CD14-positive monocyte (primary cell): ENCODE measurements around the gene CTDSPL2. TPM values are rescaled to one million over a fixed set of nuclear protein-coding genes. Genes with fewer than 3 reads are reported as not detected.

Experiments used
- DNase-seq, 3 donors: peaks; one replicate each; pipeline ENCODE4 v3.0.0-alpha.2; 2011 to 2022
- H2AFZ ChIP-seq: 2 replicates; pipeline ENCODE4 v1.6.0; 2012; ENCODE audit warnings: mild to moderate bottlenecking, low read depth, low read length, inconsistent platforms; ENCODE audit not compliant: insufficient read depth, poor library complexity, severe bottlenecking
- H3K27ac ChIP-seq, 2 donors: 1 replicate in 1 of 2; 2 replicates in 1 of 2; pipeline ENCODE4 v1.5.1; 2012 to 2013; ENCODE audit warnings: low read length in 2 of 2, control low read depth in 1 of 2, inconsistent platforms in 1 of 2, low read depth in 1 of 2, mild to moderate bottlenecking in 1 of 2
- H3K27me3 ChIP-seq, 2 donors: one replicate each; pipeline versions ENCODE4 v1.6.0 to v1.6.1; 2011 to 2013; ENCODE audit warnings: low read length in 2 of 2; ENCODE audit not compliant: control insufficient read depth in 2 of 2, insufficient read depth in 2 of 2
- H3K36me3 ChIP-seq, 2 donors: replicated peaks in 1 of 2; 1 replicate in 1 of 2; 2 replicates in 1 of 2; pipeline versions ENCODE4 v1.5.1 to v1.6.1; 2012 to 2013; ENCODE audit warnings: low read length in 2 of 2, control low read depth in 1 of 2, inconsistent platforms in 1 of 2, mild to moderate bottlenecking in 1 of 2; ENCODE audit not compliant: insufficient read depth in 2 of 2, control insufficient read depth in 1 of 2
- H3K4me1 ChIP-seq, 2 donors: 1 replicate in 1 of 2; 2 replicates in 1 of 2; pipeline versions ENCODE4 v1.5.1 to v1.6.1; 2012 to 2013; ENCODE audit warnings: low read length in 2 of 2, control low read depth in 1 of 2, inconsistent platforms in 1 of 2, mild to moderate bottlenecking in 1 of 2, moderate library complexity in 1 of 2; ENCODE audit not compliant: insufficient read depth in 2 of 2, control insufficient read depth in 1 of 2
- H3K4me2 ChIP-seq: replicated peaks from 2 replicates; pipeline ENCODE3; 2012; ENCODE audit warnings: low read length, moderate library complexity, mild to moderate bottlenecking; ENCODE audit not compliant: poor library complexity, severe bottlenecking; ENCODE audit errors: extremely low read depth
- H3K4me3 ChIP-seq, 3 experiments: fragments of 200-600 bp in 1 of 3; sonication (generic) in 1 of 3; replicated peaks in 1 of 3; 1 replicate in 2 of 3; 2 replicates in 1 of 3; pipeline ENCODE4 v1.5.1; 2011 to 2013; ENCODE audit warnings: low read length in 3 of 3, mild to moderate bottlenecking in 3 of 3, control low read depth in 2 of 3, low read depth in 2 of 3, inconsistent platforms in 1 of 3, moderate library complexity in 1 of 3
- H3K79me2 ChIP-seq: 2 replicates; pipeline ENCODE4 v1.6.0; 2012; ENCODE audit warnings: mild to moderate bottlenecking, control low read depth, inconsistent platforms, low read length, moderate library complexity; ENCODE audit not compliant: insufficient read depth
- H3K9ac ChIP-seq: 2 replicates; pipeline ENCODE4 v1.6.0; 2017; ENCODE audit warnings: low read length, mild to moderate bottlenecking; ENCODE audit not compliant: insufficient read depth, poor library complexity, severe bottlenecking
- H3K9me3 ChIP-seq, 2 donors: replicated peaks in 1 of 2; 1 replicate in 1 of 2; 2 replicates in 1 of 2; pipeline versions ENCODE4 v1.5.1 to v1.6.1; 2012 to 2013; ENCODE audit warnings: low read length in 2 of 2, control low read depth in 1 of 2; ENCODE audit not compliant: control insufficient read depth in 1 of 2, insufficient read depth in 1 of 2
- H4K20me1 ChIP-seq: 2 replicates; pipeline ENCODE4 v1.6.0; 2012; ENCODE audit warnings: mild to moderate bottlenecking, low read length, control low read depth, moderate library complexity; ENCODE audit not compliant: insufficient read depth
- H3K27ac Mint-ChIP-seq, 7 donors: one replicate each; pipeline ENCODE4 v1.8.0; 2020; ENCODE audit warnings: mild to moderate bottlenecking in 7 of 7, mixed read lengths in 7 of 7, moderate library complexity in 6 of 7, inconsistent platforms in 2 of 7
- H3K27me3 Mint-ChIP-seq, 3 donors: one replicate each; pipeline ENCODE4 v1.8.0; 2021 to 2022; ENCODE audit warnings: low read depth in 3 of 3, mild to moderate bottlenecking in 3 of 3, mixed read lengths in 3 of 3, moderate library complexity in 3 of 3, inconsistent platforms in 1 of 3
- H3K36me3 Mint-ChIP-seq, 2 donors: one replicate each; pipeline ENCODE4 v1.8.0; 2020; ENCODE audit warnings: mixed read lengths in 2 of 2, inconsistent platforms in 1 of 2, mild to moderate bottlenecking in 1 of 2
- H3K4me1 Mint-ChIP-seq: one replicate; pipeline ENCODE4 v1.8.0; 2020; ENCODE audit warnings: mild to moderate bottlenecking, mixed read lengths
- H3K4me3 Mint-ChIP-seq, 2 donors: one replicate each; pipeline ENCODE4 v1.8.0; 2020; ENCODE audit warnings: mild to moderate bottlenecking in 2 of 2, mixed read lengths in 2 of 2, moderate library complexity in 1 of 2
- H3K9me3 Mint-ChIP-seq, 7 donors: one replicate each; pipeline ENCODE4 v1.8.0; 2020 to 2022; ENCODE audit warnings: mixed read lengths in 7 of 7, mild to moderate bottlenecking in 6 of 7, moderate library complexity in 6 of 7, inconsistent platforms in 2 of 7
- WGBS: methylation state at CpG from one replicate; pipeline ENCODE4 v1.1.5; 2013; ENCODE audit warnings: missing lambda C conversion rate; ENCODE audit not compliant: insufficient coverage; 5-methylcytosine and 5-hydroxymethylcytosine counted together
- intact Hi-C, 2 donors: fragments of 100-400 bp; cut with micrococcal nuclease; formaldehyde crosslinking; loops; one replicate each; pipeline versions ENCODE4 v1.15.0 to v1.15.1; 2023
- polyA plus RNA-seq, 3 donors: library from polyadenylated mRNA; depleted of rRNA in 1 of 3; unstranded in 2 of 3; stranded (reverse) in 1 of 3; fragments of 300-500 nt in 2 of 3; fragments of >200 nt in 1 of 3; fragmentation: Illumina TruSeq in 2 of 3; gene quantifications; 1 replicate in 2 of 3; 2 replicates in 1 of 3; pipeline ENCODE4 v1.2.3, GENCODE V29; 2012 to 2021
- TF ChIP-seq, protein P1 (sequence below): fragments of 200-600 bp; IDR thresholded peaks from one replicate; pipeline ENCODE4 v1.8.0; 2022; ENCODE audit warnings: antibody characterized with exemption, mild to moderate bottlenecking

CTDSPL2 gene
- polyA plus RNA-seq, 3 donors = 18.1 to 31.4 (median 24.5) TPM

DNA sequence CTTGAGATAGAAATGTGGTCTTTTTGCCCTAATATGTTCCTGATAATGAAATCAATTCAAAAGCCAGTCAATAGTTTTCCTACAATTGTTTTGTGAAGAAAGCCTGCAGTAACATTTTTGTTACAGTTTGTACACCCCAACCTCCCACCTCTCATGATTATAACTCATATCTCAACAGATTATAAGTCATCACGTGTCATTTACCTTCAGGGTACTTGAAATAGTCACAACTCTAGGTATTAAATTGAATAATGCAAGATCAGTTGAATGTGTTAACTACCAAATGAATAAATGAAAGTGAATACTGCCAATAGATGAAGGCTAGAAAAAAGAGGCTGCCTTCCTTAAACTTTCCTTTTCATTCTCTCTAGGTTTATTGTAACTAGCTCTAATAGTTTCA is 32.9 kb upstream of the CTDSPL2 start:
- no peak overlapping the region for H2AFZ ChIP-seq
- no peaks in the 10 kb centered on the region for H3K9me3 ChIP-seq
- H3K4me2 ChIP-seq = no peak overlapping the region
- H4K20me1 ChIP-seq = no peaks in the 10 kb centered on the region
- H3K79me2 ChIP-seq = no peaks in the 10 kb centered on the region
- Mint-ChIP-seq H3K4me3 (no peak overlapping the region), H3K9me3 (no peaks in the 10 kb centered on the region), H3K27ac (no peak overlapping the region), H3K36me3 (peaks cover 10 to 21% of the 10 kb centered on the region in 2 donors), H3K4me1 (no peaks in the 10 kb centered on the region), H3K27me3 (no peaks in the 10 kb centered on the region)
- no peak overlapping the region for H3K4me3 ChIP-seq
- no CpG with 5 or more reads among the region's 1 CpG for WGBS
- H3K27me3 ChIP-seq = no peaks in the 10 kb centered on the region
- H3K9ac ChIP-seq = no peak overlapping the region
- no peak overlapping the region for H3K27ac ChIP-seq
- peaks cover 0 to 4% of the 10 kb centered on the region in 2 donors for H3K36me3 ChIP-seq
- intact Hi-C loops = no loop called here
- no peaks in the 10 kb centered on the region for H3K4me1 ChIP-seq
- TF ChIP-seq, protein P1, sequence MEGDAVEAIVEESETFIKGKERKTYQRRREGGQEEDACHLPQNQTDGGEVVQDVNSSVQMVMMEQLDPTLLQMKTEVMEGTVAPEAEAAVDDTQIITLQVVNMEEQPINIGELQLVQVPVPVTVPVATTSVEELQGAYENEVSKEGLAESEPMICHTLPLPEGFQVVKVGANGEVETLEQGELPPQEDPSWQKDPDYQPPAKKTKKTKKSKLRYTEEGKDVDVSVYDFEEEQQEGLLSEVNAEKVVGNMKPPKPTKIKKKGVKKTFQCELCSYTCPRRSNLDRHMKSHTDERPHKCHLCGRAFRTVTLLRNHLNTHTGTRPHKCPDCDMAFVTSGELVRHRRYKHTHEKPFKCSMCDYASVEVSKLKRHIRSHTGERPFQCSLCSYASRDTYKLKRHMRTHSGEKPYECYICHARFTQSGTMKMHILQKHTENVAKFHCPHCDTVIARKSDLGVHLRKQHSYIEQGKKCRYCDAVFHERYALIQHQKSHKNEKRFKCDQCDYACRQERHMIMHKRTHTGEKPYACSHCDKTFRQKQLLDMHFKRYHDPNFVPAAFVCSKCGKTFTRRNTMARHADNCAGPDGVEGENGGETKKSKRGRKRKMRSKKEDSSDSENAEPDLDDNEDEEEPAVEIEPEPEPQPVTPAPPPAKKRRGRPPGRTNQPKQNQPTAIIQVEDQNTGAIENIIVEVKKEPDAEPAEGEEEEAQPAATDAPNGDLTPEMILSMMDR = no peak
- no peak for DNase-seq

DNA sequence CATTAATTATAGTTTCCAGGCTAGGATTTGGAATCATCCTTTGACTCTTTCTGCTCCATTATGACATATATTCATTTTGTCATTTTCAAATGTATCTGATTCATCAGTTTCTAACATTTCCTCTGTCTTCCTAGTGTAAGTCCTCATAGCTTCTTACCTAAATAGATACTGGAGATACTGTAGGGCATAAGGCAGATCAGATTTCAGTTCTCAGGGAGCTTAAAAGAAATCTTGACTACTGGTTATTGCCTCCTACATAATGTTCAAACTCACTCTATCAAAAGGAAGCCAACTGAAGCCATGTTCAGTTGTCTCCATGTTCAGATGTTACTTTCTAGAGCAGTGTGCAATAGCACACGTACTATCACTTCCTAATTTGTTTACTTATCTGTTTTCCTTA is 29.6 kb upstream of the CTDSPL2 start:
- H3K9ac ChIP-seq = no peak overlapping the region
- Mint-ChIP-seq H3K27me3 (no peaks in the 10 kb centered on the region), H3K9me3 (peaks cover 0 to 2% (median 0%) of the 10 kb centered on the region in 7 donors), H3K4me3 (no peak overlapping the region), H3K27ac (no peak overlapping the region), H3K4me1 (no peaks in the 10 kb centered on the region), H3K36me3 (peaks cover 9 to 28% of the 10 kb centered on the region in 2 donors)
- H3K79me2 ChIP-seq = no peaks in the 10 kb centered on the region
- no peak overlapping the region for H3K27ac ChIP-seq
- H4K20me1 ChIP-seq = no peaks in the 10 kb centered on the region
- intact Hi-C loops = no loop called here
- H3K36me3 ChIP-seq = peaks cover 3 to 13% of the 10 kb centered on the region in 2 donors
- TF ChIP-seq, protein P1 = no peak
- WGBS = no CpG with 5 or more reads among the region's 1 CpG
- H3K4me3 ChIP-seq = no peak overlapping the region
- no peak overlapping the region for H3K4me2 ChIP-seq
- no peaks in the 10 kb centered on the region for H3K9me3 ChIP-seq
- H2AFZ ChIP-seq = no peak overlapping the region
- no peaks in the 10 kb centered on the region for H3K27me3 ChIP-seq
- H3K4me1 ChIP-seq = no peaks in the 10 kb centered on the region
- DNase-seq = no peak
